Aorta (tissue), 5 donors: ENCODE results near the gene NDE1. TPM values are rescaled to one million over a fixed set of nuclear protein-coding genes. Genes with fewer than 3 reads are reported as not detected.
A peak's percentile ranks its signal among the peaks of the same experiment; 100 is the strongest.
"Not testable (repeated sequence)": the region's sequence is repeated elsewhere in the genome, so short reads cannot be mapped to it uniquely, and the experiment has no call there.

ENCODE experiments used
- ATAC-seq: fragments of 200-7000 bp; cut with Tn5 transposase; one replicate; pipeline ENCODE4 v1.9.1; 2022; ENCODE audit warnings: moderate library complexity; ENCODE audit not compliant: low FRiP score
- DNase-seq, 2 donors: peaks; one replicate each; pipeline ENCODE4 v3.0.0-alpha.2; 2020
- H3K27ac ChIP-seq, 2 donors: one replicate each; pipeline ENCODE4 v1.5.1; 2013; ENCODE audit warnings: low read length in 2 of 2, mild to moderate bottlenecking in 2 of 2, moderate library complexity in 2 of 2, control low read depth in 1 of 2, inconsistent platforms in 1 of 2, low read depth in 1 of 2
- H3K27me3 ChIP-seq, 2 donors: one replicate each; pipeline ENCODE4 v1.6.1; 2013; ENCODE audit warnings: control low read depth in 1 of 2, low read length in 1 of 2, mild to moderate bottlenecking in 1 of 2, moderate library complexity in 1 of 2; ENCODE audit not compliant: insufficient read depth in 2 of 2, control insufficient read depth in 1 of 2
- H3K36me3 ChIP-seq, 2 donors: one replicate each; pipeline ENCODE4 v1.6.1; 2013; ENCODE audit warnings: control low read depth in 1 of 2, low read length in 1 of 2, mild to moderate bottlenecking in 1 of 2; ENCODE audit not compliant: insufficient read depth in 2 of 2, control insufficient read depth in 1 of 2
- H3K4me1 ChIP-seq, 2 donors: one replicate each; pipeline ENCODE4 v1.6.1; 2013; ENCODE audit warnings: low read length in 2 of 2, control low read depth in 1 of 2, mild to moderate bottlenecking in 1 of 2, moderate library complexity in 1 of 2; ENCODE audit not compliant: insufficient read depth in 2 of 2, control insufficient read depth in 1 of 2
- H3K4me3 ChIP-seq, 2 donors: one replicate each; pipeline ENCODE4 v1.5.1; 2013; ENCODE audit warnings: low read length in 2 of 2, control low read depth in 1 of 2, mild to moderate bottlenecking in 1 of 2
- H3K9me3 ChIP-seq: one replicate; pipeline ENCODE4 v1.6.1; 2013; ENCODE audit warnings: mild to moderate bottlenecking, low read length; ENCODE audit not compliant: control insufficient read depth
- WGBS, 2 donors: extraction: QIAGEN DNeasy Blood & Tissue Kit; methylation state at CpG; one replicate each; pipeline ENCODE4 v1.1.7; 2013; 5-methylcytosine and 5-hydroxymethylcytosine counted together
- intact Hi-C, 2 donors: fragments of 100-400 bp; cut with DNase I; formaldehyde crosslinking; loops; one replicate each; pipeline versions ENCODE4 v1.14.2 to v1.15.0; 2022
- polyA plus RNA-seq, 2 donors: library from polyadenylated mRNA; stranded (reverse); fragments of 200-250 nt; gene quantifications; one replicate each; pipeline ENCODE4 v1.2.3, GENCODE V29; 2013
- total RNA-seq, 2 donors: library from RNA; stranded (reverse); fragmentation: NEBNext Ultra II Directional; extraction: Animal tissue kit (Norgen Biotek cat#: 25700); gene quantifications; one replicate each; pipeline ENCODE4 v1.2.1, GENCODE V29; 2021
- donor health status: healthy with polysubstance abuse.
- donor health status: Bipolar disorder and iron deficiency.
- donor health status: DM: no; HTN: no; CAD: no.
- donor health status: DM: no; HTN: no; CAD: no.
- donor health status: DM: yes; HTN: yes; CAD: no.

The NDE1 gene
- total and polyA plus RNA-seq, 4 donors, result 14.8 to 42.8 (median 23.9) TPM

DNA sequence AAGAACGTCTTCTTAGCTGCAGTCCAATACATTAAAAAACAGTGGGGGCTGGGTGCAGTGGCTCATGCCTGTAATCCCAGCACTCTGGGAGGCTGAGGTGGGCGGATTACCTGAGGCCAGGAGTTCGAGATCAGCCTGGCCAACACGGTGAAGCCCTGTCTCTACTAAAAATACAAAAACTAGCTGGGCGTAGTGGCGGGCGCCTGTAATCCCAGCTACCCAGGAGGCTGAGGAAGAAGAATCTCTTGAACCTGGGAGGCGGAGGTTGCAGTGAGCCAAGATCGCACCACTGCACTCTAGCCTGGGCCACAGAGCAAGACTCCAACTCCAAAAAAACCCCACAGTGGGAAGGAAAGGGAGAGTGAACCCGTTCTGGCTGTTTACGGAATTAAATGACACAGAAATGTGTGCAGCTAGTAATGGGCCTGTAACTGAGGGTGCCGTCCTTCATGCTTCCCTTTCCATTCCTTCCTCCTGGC, 42.8 kb upstream of the NDE1 start:
- H3K36me3 ChIP-seq, intact Hi-C loops: not testable (repeated sequence)

DNA sequence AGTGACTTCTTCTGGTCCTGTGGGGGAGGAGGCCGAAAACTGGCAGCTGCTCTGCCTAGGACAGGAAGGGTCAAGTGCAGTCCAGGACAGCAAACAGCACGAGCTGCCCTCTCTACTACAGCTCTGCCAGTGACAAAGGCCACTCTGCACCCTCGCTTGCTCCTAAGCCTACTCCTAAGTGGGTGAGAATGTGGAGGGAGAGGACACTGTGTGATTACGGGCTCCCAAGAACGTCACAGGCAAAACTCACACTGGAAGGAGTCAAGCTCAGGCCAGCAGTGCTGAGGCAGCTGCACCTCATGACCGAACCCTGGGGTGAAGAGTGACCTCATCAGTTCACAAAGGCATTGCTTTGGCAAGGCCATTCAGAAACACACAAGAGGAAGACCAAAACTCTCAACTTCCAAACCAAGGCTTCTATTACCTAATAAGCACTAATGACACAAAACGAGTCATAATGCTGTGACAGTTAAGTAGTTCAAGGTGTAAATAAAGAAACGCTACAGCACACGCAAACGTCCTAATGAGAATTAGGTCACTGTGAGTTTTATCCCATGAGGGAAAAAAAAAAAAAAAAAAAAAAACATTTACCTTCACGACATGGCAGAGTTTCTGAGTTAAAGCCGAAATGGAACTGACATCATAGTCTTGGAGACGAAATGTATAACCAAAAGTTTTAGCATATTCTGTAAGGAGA, 42.2 kb upstream of the NDE1 start:
- peak in 1 of 2 donors; percentile 75 for DNase-seq
- no peak overlapping the region for H3K4me3 ChIP-seq
- no peaks in the 10 kb centered on the region for H3K27me3 ChIP-seq
- ATAC-seq, result peak; percentile 77
- no peaks in the 10 kb centered on the region for H3K4me1 ChIP-seq
- H3K27ac ChIP-seq, result no peak overlapping the region
- intact Hi-C loops, result no loop called here
- H3K9me3 ChIP-seq, result no peaks in the 10 kb centered on the region
- WGBS, 2 donors, result 77% methylated on average over 13 of the region's 13 CpGs
- H3K36me3 ChIP-seq, result peaks cover 7 to 13% of the 10 kb centered on the region in 2 donors

More for the DNA sequence above, 42.8 kb upstream of the NDE1 start:
- DNase-seq, H3K9me3 ChIP-seq, H3K4me1 ChIP-seq, H3K27me3 ChIP-seq, H3K4me3 ChIP-seq, H3K27ac ChIP-seq, ATAC-seq: not testable (repeated sequence)
- 89 to 92% methylated on average over 12 of the region's 12 CpGs for WGBS, 2 donors

DNA sequence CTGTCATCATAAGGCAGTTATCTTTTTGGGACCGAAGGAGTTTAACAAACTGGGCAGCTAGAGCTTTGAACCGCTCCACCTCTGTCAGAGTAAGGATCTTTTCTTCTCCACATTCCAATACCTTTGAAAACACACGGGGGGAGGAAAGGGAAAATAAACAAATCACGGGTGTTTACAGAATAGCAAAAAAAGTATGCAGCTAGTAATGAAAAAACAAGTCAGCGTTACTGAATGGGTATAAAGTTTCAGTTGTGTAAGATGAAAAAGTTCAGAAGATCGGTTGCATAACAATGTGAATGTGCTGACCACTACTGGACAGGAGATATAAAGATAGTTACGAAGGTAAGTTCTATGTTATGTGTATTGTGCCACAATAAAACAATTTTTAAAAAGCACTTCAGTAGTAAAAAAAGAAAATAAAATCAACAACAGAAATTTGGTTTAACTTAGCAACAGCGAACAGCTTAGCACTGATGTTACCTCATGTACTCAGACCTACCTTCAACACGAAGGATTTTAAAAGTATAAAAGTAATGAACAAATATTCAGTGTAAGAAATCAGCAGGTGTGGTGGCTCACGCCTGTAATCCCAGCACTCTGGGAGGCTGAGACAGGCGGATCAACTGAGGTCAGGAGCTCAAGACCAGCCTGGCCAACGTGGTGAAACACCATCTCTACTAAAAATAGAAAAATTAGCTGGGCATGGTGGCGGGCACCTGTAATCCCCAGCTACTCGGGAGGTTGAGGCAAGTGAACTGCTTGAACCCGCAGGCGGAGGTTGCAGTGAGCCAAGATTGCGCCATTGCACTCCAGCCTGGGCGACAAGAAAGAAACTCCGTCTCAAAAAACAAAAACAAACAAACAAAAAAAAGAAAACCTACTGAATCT, 41.4 kb upstream of the NDE1 start:
- Histone ChIP-seq H3K27me3 (no peaks in the 10 kb centered on the region), H3K9me3 (no peaks in the 10 kb centered on the region), H3K36me3 (peaks cover 7 to 13% of the 10 kb centered on the region in 2 donors), H3K27ac (no peak overlapping the region), H3K4me1 (no peaks in the 10 kb centered on the region), H3K4me3 (no peak overlapping the region)
- DNase-seq, result no peak
- WGBS, 2 donors, result 83% methylated on average over 19 of the region's 19 CpGs
- no peak for ATAC-seq
- intact Hi-C loops, result no loop called here

DNA sequence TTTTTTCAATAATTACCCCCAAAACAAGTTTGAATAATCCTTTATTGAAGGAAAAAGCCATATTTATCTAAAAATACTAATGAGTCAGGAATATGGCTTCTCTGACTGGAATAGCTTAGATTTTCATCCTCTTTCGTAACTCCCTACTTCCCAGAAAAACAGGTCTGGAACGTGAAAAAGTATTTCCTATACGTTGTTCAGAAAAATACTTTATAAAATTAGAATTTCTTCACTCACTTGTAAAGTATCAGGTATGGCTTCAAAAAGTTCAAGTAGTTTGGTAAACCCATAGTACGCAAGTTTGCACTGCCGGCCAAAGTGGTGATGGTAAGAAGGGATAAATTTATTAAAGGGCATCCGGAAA, 40.8 kb upstream of the NDE1 start:
- ATAC-seq, result no peak
- intact Hi-C loops, result no loop called here
- Histone ChIP-seq H3K4me3 (no peak overlapping the region), H3K36me3 (peaks cover 7 to 8% of the 10 kb centered on the region in 2 donors), H3K27ac (no peak overlapping the region), H3K27me3 (no peaks in the 10 kb centered on the region), H3K9me3 (no peaks in the 10 kb centered on the region), H3K4me1 (no peaks in the 10 kb centered on the region)
- WGBS, 2 donors, result 89 to 92% methylated on average over 6 of the region's 6 CpGs
- DNase-seq, result no peak

DNA sequence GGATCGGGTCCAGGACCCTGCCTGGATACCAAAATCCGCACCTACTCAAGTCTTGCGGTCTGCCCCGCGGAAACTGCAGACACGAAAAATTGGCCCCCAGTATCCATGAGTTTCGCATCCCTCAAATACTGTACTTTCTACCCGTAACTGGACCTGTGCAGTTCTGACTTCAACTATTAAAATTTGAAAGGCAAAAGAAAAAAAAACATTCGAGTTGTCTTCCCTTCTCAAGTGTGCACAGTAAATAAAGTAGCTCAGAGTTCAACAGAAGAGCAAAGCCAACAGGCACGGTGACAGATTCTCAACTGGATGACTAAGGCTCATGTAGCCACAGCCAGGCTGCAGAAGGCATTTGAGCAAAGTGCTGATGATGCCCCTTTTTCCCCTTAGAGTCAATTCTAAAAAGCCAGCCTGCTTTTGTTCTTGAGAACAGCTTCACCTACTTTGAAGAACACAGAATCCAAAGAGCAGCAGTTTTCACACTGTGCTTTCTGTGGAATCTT, 39.6 kb upstream of the NDE1 start:
- H3K9me3 ChIP-seq, result no peaks in the 10 kb centered on the region
- ATAC-seq (no peak), DNase-seq (no peak)
- no peak overlapping the region for H3K4me3 ChIP-seq
- intact Hi-C loops, result no loop called here
- H3K27me3 ChIP-seq, result no peaks in the 10 kb centered on the region
- no peak overlapping the region for H3K27ac ChIP-seq
- H3K36me3 ChIP-seq, result peaks cover 7% of the 10 kb centered on the region in 2 donors
- no peaks in the 10 kb centered on the region for H3K4me1 ChIP-seq
- 91% methylated on average over 10 of the region's 10 CpGs for WGBS, 2 donors

DNA sequence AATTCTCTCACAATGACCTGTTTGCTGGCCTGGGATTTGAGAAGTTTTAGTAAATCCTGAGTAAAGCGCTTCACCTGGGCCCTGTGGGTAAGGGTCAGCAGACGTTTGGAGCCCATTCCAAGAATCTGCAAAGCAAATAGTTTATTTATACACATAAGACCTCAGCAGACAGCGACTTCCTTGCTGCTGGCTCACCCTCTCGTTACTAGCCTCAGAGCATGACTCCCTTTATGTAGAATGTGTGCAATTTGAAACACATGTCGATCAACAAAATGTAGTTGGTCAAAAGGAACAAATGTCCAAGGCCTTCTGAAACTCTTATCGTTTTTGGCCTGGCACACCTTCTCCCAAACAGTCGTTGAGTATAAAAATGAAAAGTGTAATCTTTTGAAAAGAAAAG, 38.4 kb upstream of the NDE1 start:
- no peak for DNase-seq
- Histone ChIP-seq H3K4me1 (no peaks in the 10 kb centered on the region), H3K27ac (no peak overlapping the region), H3K9me3 (no peaks in the 10 kb centered on the region), H3K36me3 (peaks cover 10 to 14% of the 10 kb centered on the region in 2 donors), H3K27me3 (no peaks in the 10 kb centered on the region), H3K4me3 (no peak overlapping the region)
- 86 to 87% methylated on average over 7 of the region's 7 CpGs for WGBS, 2 donors
- no peak for ATAC-seq
- intact Hi-C loops, result no loop called here

DNA sequence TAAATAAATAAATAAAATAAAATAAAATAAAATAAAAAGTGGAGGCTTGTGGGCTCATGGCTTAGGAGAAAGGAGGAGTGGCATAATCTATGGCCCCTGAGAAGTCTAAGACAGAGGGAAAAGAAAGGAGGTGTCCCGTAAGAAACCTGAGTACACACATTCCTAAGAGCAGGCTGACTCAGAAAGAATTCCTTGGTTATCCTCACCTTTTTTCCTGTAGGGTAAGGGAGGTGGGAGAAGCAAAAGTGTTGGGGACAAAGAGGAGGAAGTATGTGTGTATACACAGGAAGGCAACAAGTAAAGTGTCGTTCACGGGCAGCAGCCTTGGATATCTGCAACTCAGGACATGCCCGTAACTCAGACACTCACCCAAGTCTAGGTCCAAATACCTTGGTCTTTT, 36.4 kb upstream of the NDE1 start:
- no peak for DNase-seq
- 89 to 98% methylated on average over 4 of the region's 4 CpGs for WGBS, 2 donors
- H3K27me3 ChIP-seq, result no peaks in the 10 kb centered on the region
- no peak overlapping the region for H3K27ac ChIP-seq
- no peak overlapping the region for H3K4me3 ChIP-seq
- ATAC-seq, result no peak
- no peaks in the 10 kb centered on the region for H3K4me1 ChIP-seq
- peaks cover 10 to 17% of the 10 kb centered on the region in 2 donors for H3K36me3 ChIP-seq
- intact Hi-C loops, result no loop called here
- H3K9me3 ChIP-seq, result no peaks in the 10 kb centered on the region

DNA sequence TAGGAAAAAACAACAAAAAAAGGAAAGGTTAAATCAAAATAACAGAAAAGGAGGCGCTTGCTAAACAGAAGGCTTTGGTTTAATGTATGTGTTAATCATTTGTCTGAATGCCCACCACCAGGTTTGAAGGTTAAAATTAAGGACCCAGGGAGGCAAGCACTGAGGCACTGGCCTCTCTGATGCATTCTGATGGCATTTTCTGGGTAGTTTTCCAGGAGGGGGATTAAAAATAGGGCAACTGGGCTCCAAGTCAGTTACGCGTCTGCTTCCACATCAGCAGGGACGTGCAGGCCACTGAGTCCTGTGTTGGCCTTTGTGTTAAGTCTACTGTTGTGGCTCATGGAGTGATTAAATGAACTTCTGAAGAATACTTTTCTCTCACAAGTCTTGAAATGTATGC, 34.0 kb upstream of the NDE1 start:
- Histone ChIP-seq H3K4me1 (peaks cover 0 to 3% of the 10 kb centered on the region in 2 donors), H3K9me3 (no peaks in the 10 kb centered on the region), H3K27ac (no peak overlapping the region), H3K27me3 (no peaks in the 10 kb centered on the region), H3K36me3 (peaks cover 10 to 15% of the 10 kb centered on the region in 2 donors), H3K4me3 (no peak overlapping the region)
- DNase-seq, result no peak
- intact Hi-C loops, result no loop called here
- WGBS, 2 donors, result 61 to 71% methylated on average over 4 of the region's 4 CpGs
- no peak for ATAC-seq
